ENCODE measurements around the gene LCK.

The LCK gene

GRCh38 chr1:32246888-32247273 is 4.2 kb upstream of the LCK start, which contains the start of gene FAM167B:
Gene FAM167B, plus strand, starts transcription at chr1:32247222. Its CDS starts 200 bp downstream, at chr1:32247422.
- no peaks in the 10 kb centered on the region for H3K9me3 ChIP-seq (ENCODE audit: control insufficient read depth, insufficient read depth, low read depth, low read length)
- no peak within 1 kb of the TSS for H3K4me3 ChIP-seq (ENCODE audit: low read depth, low read length)
- H3K4me1 ChIP-seq (ENCODE audit: control insufficient read depth, insufficient read depth, low read length), result no peaks in the 10 kb centered on the region
- POLR2A ChIA-PET, result interaction anchor here (1.2 to 1.5 kb wide), 2 partner anchors 10 to 44 kb away, joined by 4 to 6 read pairs; partner anchors contain the start of gene HDAC1
- H3K27ac ChIP-seq (ENCODE audit: extremely low read depth, low read depth, low read length), result no peak within 1 kb of the TSS
- no peaks in the 10 kb centered on the region for H3K36me3 ChIP-seq (ENCODE audit: control insufficient read depth in 2 of 2, insufficient read depth in 1 of 2, low read length in 2 of 2)
- CTCF ChIA-PET, result interaction anchor here (0.6 to 4.3 kb wide), 7 partner anchors 8 to 84 kb away, joined by 3 to 40 read pairs (median 6); no protein-coding TSS in a partner anchor
- no peak for TF ChIP-seq ZNF37A (tag by site-specific recombination; IDR thresholded peaks at IDR 0.05)
- TF ChIP-seq EGR2 (tag by site-specific recombination; IDR thresholded peaks at IDR 0.05; ENCODE audit: low read depth), result no peak
- TF ChIP-seq ZNF341 (tag by site-specific recombination; IDR thresholded peaks at IDR 0.05; ENCODE audit: low read depth), result no peak
- no peak for TF ChIP-seq ZNF792 (tag by site-specific recombination; IDR thresholded peaks at IDR 0.05)
- no peak for TF ChIP-seq RBAK (tag by site-specific recombination; IDR thresholded peaks at IDR 0.05)
- TF ChIP-seq ZBTB7A (tag by site-specific recombination; IDR thresholded peaks at IDR 0.05; ENCODE audit: low read depth), result no peak

- H3K36me3 ChIP-seq (ENCODE audit: control insufficient read depth in 2 of 2, insufficient read depth in 1 of 2, low read length in 2 of 2), result no peaks in the 10 kb centered on the region
- H3K9me3 ChIP-seq (ENCODE audit: control insufficient read depth, insufficient read depth, low read depth, low read length), result no peaks in the 10 kb centered on the region
- H3K4me3 ChIP-seq (ENCODE audit: low read depth, low read length), result no peak overlapping the region
- no peaks in the 10 kb centered on the region for H3K4me1 ChIP-seq (ENCODE audit: control insufficient read depth, insufficient read depth, low read length)
- ChIA-PET CTCF (interaction anchor here (0.6 to 4.3 kb wide), 17 partner anchors 9 to 203 kb away, joined by 3 to 40 read pairs (median 6); no protein-coding TSS in a partner anchor), POLR2A (interaction anchor here (1.2 to 1.8 kb wide), 3 partner anchors 10 to 89 kb away, joined by 4 to 8 read pairs (median 6); partner anchors contain the start of genes HDAC1 and MARCKSL1)
- no peak for TF ChIP-seq ZBTB44 (tag by site-specific recombination; IDR thresholded peaks at IDR 0.05)
- TF ChIP-seq ZNF704 (tag by site-specific recombination; IDR thresholded peaks at IDR 0.05), result no peak
- TF ChIP-seq ZNF335 (tag by site-specific recombination; conservative IDR thresholded peaks at IDR 0.05), result no peak
- TF ChIP-seq ZNF580 (tag by site-specific recombination; IDR thresholded peaks at IDR 0.05), result no peak
- TF ChIP-seq ZNF311 (tag by site-specific recombination; IDR thresholded peaks at IDR 0.05; ENCODE audit: borderline replicate concordance), result no peak
- TF ChIP-seq ZNF510 (tag by site-specific recombination; IDR thresholded peaks at IDR 0.05; ENCODE audit: insufficient replicate concordance), result no peak
- no peak for TF ChIP-seq PRDM4 (tag by site-specific recombination; IDR thresholded peaks at IDR 0.05)
- TF ChIP-seq ELK4 (IDR thresholded peaks at IDR 0.05; ENCODE audit: borderline replicate concordance, low read depth, low read length), result no peak
- TF ChIP-seq SALL2 (tag by site-specific recombination; IDR thresholded peaks at IDR 0.05; ENCODE audit: borderline replicate concordance), result no peak
- TF ChIP-seq ZNF623 (tag by site-specific recombination; IDR thresholded peaks at IDR 0.05), result no peak
- TF ChIP-seq SCRT1 (tag by site-specific recombination; IDR thresholded peaks at IDR 0.05; ENCODE audit: borderline replicate concordance), result no peak
- TF ChIP-seq ZNF18 (tag by site-specific recombination; IDR thresholded peaks at IDR 0.05), result no peak
- no peak for TF ChIP-seq GLIS2 (tag by site-specific recombination; IDR thresholded peaks at IDR 0.05)
- TF ChIP-seq ZNF521 (tag by site-specific recombination; IDR thresholded peaks at IDR 0.05), result no peak
- H3K27ac ChIP-seq (ENCODE audit: extremely low read depth, low read depth, low read length), result no peak overlapping the region
These were observed 3.6 kb upstream of the LCK start for GRCh38 chr1:32247452-32247851.
